NT2/D1 (cell line): Measurements from ENCODE around the gene NOVA2.

Experiments
- YY1 ChIP-seq: IDR thresholded peaks from 2 replicates; pipeline ENCODE4 v1.6.1; 2011; ENCODE audit not compliant: insufficient read length, insufficient read depth
- ZNF274 ChIP-seq: IDR thresholded peaks from 2 replicates; pipeline ENCODE4 v1.6.1; 2011; ENCODE audit warnings: mild to moderate bottlenecking, low read depth, low read length

DNA sequence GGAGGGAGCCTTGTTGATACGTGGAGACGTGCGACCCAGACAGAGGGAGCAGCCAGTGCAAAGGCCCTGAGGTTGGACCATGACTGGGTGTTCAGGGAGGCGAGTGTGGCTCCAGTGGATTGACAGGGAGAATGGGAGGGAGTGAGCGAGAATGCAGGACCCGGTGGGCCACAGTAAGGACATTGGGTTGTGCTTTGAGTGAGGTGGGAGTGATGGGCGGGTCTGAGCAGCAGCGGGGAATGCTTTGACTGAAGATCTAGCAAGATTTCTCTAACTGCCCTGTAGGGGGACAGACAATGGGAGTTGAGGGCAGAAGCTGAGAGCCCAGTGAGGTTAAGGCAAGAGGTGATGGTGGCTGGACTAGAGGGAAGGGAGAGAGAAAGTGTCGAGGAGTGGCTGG lies 51.4 kb downstream of the NOVA2 start:
- TF ChIP-seq ZNF274 (no peak), YY1 (no peak)
